HepG2 (cell line): ENCODE data around the gene SAMD10. TPM values are rescaled to one million over a fixed set of nuclear protein-coding genes. Genes with fewer than 3 reads are reported as not detected.
A peak's percentile ranks its signal among the peaks of the same experiment; 100 is the strongest.

Source experiments
- ARNT ChIP-seq: fragments of 450-650 bp; IDR thresholded peaks from 2 replicates; pipeline ENCODE4 v1.6.1; 2017
- HBP1 ChIP-seq: IDR thresholded peaks from 2 replicates; pipeline ENCODE4 v1.6.1; 2016; ENCODE audit warnings: low read depth, control low read depth
- IKZF5 ChIP-seq: IDR thresholded peaks from 2 replicates; pipeline ENCODE4 v1.6.1; 2018; ENCODE audit warnings: missing genetic modification reagents, mild to moderate bottlenecking, missing compliant biosample characterization
- KAT2B ChIP-seq: fragments of 150-350 bp; IDR thresholded peaks from 2 replicates; pipeline ENCODE4 v1.6.1; 2014; ENCODE audit warnings: low read depth, low read length, borderline replicate concordance
- KDM5B ChIP-seq: sonication (generic); formaldehyde crosslinking; IDR thresholded peaks from 2 replicates; pipeline ENCODE4 v1.4.0; 2020; ENCODE audit warnings: missing genetic modification reagents, mild to moderate bottlenecking, borderline replicate concordance
- KDM6A ChIP-seq: IDR thresholded peaks from 2 replicates; pipeline ENCODE4 v1.6.1; 2016; ENCODE audit warnings: low read depth
- SIX1 ChIP-seq: sonication (generic); formaldehyde crosslinking; IDR thresholded peaks from 2 replicates; pipeline ENCODE4 v1.4.0; 2020; ENCODE audit warnings: missing genetic modification reagents, borderline replicate concordance
- SRSF1 ChIP-seq: fragments of 200-400 bp; formaldehyde crosslinking; optimal IDR thresholded peaks from 2 replicates; pipeline ENCODE3; 2017; ENCODE audit warnings: mild to moderate bottlenecking, low read depth, low read length, moderate library complexity
- TERF1 ChIP-seq: sonication (generic); formaldehyde crosslinking; IDR thresholded peaks from 2 replicates; pipeline ENCODE4 v1.8.0; 2022; ENCODE audit warnings: mild to moderate bottlenecking, missing genetic modification reagents, moderate library complexity
- ZFAT ChIP-seq: sonication (generic); formaldehyde crosslinking; conservative IDR thresholded peaks from 2 replicates; pipeline ENCODE4 v1.8.1; 2023; ENCODE audit warnings: missing genetic modification reagents, inconsistent platforms
- ZNF383 ChIP-seq: sonication (generic); formaldehyde crosslinking; IDR thresholded peaks from 2 replicates; pipeline ENCODE4 v1.4.0; 2020; ENCODE audit warnings: missing genetic modification reagents, mild to moderate bottlenecking, borderline replicate concordance
- polyA plus RNA-seq, 8 experiments: library from polyadenylated mRNA; depleted of rRNA in 3 of 8; stranded (reverse) in 7 of 8; unstranded in 1 of 8; fragments of >200 nt; fragmentation: Illumina TruSeq in 4 of 8; extraction: Trizol in 4 of 8; gene quantifications; 2 replicates each; pipeline versions ENCODE4 v1.2.1 to v1.2.3, GENCODE V29; 2011 to 2016; ENCODE audit warnings: low read depth in 4 of 8, missing spikeins in 1 of 8, mixed read lengths in 1 of 8; ENCODE audit not compliant: insufficient read depth in 1 of 8
- total RNA-seq, 5 experiments: library from RNA; depleted of rRNA; stranded (reverse); fragments of >200 nt; fragmentation: Illumina TruSeq; extraction: Trizol; gene quantifications; 2 replicates each; pipeline ENCODE4 v1.2.3, GENCODE V29; 2016; ENCODE audit warnings: low read depth in 1 of 5
- TF ChIP-seq, protein P1 (sequence below): sonication (generic); formaldehyde crosslinking; IDR thresholded peaks from 2 replicates; pipeline ENCODE4 v1.8.1; 2023; ENCODE audit warnings: mild to moderate bottlenecking, missing genetic modification reagents
- TF ChIP-seq, protein P2 (sequence below): IDR thresholded peaks from 2 replicates; pipeline ENCODE4 v1.6.1; 2018; ENCODE audit warnings: missing genetic modification reagents
- TF ChIP-seq, protein P3 (sequence below): sonication (generic); formaldehyde crosslinking; IDR thresholded peaks from 2 replicates; pipeline ENCODE4; 2020; ENCODE audit warnings: missing genetic modification reagents, mild to moderate bottlenecking, borderline replicate concordance
- TF ChIP-seq, protein P4 (sequence below): IDR thresholded peaks from 2 replicates; pipeline ENCODE4 v1.6.1; 2016; ENCODE audit warnings: missing genetic modification reagents, missing compliant biosample characterization

Gene SAMD10
- total and polyA plus RNA-seq, 2 of the 13 experiments (the other 11 are each of a cell fraction or from before 2014, with no cell fraction given), result 6.1 to 11.0 TPM

DNA sequence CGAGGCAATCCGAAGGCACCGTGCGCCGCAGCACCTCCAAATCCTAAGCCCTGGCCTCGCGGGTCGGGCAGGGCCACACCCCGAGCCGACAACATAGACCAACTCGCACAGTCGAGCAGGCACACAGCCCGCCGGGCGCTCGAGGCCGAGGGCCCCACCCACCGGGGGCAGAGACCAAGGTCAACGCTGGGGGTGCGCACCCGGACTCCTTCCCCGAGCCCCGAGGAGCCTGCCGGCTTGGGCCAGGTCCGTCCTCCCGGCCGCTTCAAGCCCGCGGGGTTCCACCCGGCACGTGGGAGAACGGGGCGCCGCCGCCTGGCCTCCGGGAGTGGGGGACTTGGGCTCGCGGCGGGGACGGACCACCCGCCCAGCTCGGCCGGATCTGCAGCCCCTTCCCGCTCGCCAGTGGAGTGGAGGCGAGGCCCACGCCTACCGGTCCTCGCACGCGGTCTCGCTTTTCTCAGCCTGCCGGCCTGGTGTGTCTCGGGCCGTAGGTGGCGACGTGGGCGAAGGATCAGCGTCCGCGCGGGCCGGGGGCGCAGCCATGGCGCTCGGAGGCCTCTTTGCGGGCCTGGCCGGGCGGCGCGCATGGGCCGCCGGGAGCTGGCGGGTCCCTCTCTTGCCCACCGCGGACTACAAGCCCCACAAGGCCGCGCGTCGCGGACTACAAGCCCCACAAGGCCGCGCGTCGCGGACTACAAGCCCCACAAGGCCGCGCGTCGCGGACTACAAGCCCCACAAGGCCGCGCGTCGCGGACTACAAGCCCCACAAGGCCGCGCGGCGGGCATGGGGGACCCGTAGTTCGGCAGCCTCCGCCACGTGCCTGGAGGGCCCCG is 23.4 kb downstream of the SAMD10 start, which contains the start of gene UCKL1 (continued):
- TF ChIP-seq, protein P1, sequence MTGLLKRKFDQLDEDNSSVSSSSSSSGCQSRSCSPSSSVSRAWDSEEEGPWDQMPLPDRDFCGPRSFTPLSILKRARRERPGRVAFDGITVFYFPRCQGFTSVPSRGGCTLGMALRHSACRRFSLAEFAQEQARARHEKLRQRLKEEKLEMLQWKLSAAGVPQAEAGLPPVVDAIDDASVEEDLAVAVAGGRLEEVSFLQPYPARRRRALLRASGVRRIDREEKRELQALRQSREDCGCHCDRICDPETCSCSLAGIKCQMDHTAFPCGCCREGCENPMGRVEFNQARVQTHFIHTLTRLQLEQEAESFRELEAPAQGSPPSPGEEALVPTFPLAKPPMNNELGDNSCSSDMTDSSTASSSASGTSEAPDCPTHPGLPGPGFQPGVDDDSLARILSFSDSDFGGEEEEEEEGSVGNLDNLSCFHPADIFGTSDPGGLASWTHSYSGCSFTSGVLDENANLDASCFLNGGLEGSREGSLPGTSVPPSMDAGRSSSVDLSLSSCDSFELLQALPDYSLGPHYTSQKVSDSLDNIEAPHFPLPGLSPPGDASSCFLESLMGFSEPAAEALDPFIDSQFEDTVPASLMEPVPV, result peak; percentile 99
- TF ChIP-seq SIX1 (CRISPR knock-in tag), result peak; percentile 6; the same call in 1 of the 2 replicates
- peak; percentile 99 for TF ChIP-seq IKZF5 (CRISPR knock-in tag)
- TF ChIP-seq TERF1 (CRISPR knock-in tag), result no peak
- no peak for TF ChIP-seq ARNT
- TF ChIP-seq HBP1 (CRISPR knock-in tag), result peak; percentile 96
- TF ChIP-seq, protein P2, sequence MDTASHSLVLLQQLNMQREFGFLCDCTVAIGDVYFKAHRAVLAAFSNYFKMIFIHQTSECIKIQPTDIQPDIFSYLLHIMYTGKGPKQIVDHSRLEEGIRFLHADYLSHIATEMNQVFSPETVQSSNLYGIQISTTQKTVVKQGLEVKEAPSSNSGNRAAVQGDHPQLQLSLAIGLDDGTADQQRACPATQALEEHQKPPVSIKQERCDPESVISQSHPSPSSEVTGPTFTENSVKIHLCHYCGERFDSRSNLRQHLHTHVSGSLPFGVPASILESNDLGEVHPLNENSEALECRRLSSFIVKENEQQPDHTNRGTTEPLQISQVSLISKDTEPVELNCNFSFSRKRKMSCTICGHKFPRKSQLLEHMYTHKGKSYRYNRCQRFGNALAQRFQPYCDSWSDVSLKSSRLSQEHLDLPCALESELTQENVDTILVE (CRISPR knock-in tag), result peak; percentile 94
- TF ChIP-seq, protein P3, sequence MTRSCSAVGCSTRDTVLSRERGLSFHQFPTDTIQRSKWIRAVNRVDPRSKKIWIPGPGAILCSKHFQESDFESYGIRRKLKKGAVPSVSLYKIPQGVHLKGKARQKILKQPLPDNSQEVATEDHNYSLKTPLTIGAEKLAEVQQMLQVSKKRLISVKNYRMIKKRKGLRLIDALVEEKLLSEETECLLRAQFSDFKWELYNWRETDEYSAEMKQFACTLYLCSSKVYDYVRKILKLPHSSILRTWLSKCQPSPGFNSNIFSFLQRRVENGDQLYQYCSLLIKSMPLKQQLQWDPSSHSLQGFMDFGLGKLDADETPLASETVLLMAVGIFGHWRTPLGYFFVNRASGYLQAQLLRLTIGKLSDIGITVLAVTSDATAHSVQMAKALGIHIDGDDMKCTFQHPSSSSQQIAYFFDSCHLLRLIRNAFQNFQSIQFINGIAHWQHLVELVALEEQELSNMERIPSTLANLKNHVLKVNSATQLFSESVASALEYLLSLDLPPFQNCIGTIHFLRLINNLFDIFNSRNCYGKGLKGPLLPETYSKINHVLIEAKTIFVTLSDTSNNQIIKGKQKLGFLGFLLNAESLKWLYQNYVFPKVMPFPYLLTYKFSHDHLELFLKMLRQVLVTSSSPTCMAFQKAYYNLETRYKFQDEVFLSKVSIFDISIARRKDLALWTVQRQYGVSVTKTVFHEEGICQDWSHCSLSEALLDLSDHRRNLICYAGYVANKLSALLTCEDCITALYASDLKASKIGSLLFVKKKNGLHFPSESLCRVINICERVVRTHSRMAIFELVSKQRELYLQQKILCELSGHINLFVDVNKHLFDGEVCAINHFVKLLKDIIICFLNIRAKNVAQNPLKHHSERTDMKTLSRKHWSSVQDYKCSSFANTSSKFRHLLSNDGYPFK (CRISPR knock-in tag), result peak; percentile 84; the same call in 1 of the 2 replicates
- TF ChIP-seq, protein P4, sequence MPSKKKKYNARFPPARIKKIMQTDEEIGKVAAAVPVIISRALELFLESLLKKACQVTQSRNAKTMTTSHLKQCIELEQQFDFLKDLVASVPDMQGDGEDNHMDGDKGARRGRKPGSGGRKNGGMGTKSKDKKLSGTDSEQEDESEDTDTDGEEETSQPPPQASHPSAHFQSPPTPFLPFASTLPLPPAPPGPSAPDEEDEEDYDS, result peak; percentile 80
- peak; percentile 100 for TF ChIP-seq KDM5B (CRISPR knock-in tag)
- no peak for TF ChIP-seq KAT2B
- peak; percentile 72; the same call in 1 of the 2 replicates for TF ChIP-seq KDM6A
- no peak for TF ChIP-seq SRSF1
- TF ChIP-seq ZFAT (CRISPR knock-in tag), result peak; percentile 95
- TF ChIP-seq ZNF383, result peak; percentile 100
